SK-N-SH treated with all-trans-retinoic acid at 6 μM for 48 hours (cell line): ENCODE data around the gene EPS8.

Source experiments
- ATAC-seq: fragments of 200-7000 bp; cut with Tn5 transposase; 3 replicates; pipeline ENCODE4 v1.9.1; 2020; ENCODE audit warnings: mild to moderate bottlenecking, moderate library complexity
- BACH2 ChIP-seq: fragments of 250-450 bp; sonication (Bioruptor Pico); IDR thresholded peaks from 2 replicates; pipeline ENCODE4 v1.9.0; 2021; ENCODE audit warnings: mild to moderate bottlenecking, borderline replicate concordance
- CREB5 ChIP-seq: fragments of 250-450 bp; sonication (Bioruptor Pico); IDR thresholded peaks from 2 replicates; pipeline ENCODE4 v1.5.1; 2020; ENCODE audit warnings: low read depth, mild to moderate bottlenecking, moderate library complexity
- CSDC2 ChIP-seq: fragments of 250-450 bp; sonication (Bioruptor Pico); IDR thresholded peaks from 2 replicates; pipeline ENCODE4 v1.5.0; 2020; ENCODE audit warnings: mild to moderate bottlenecking, moderate library complexity
- ESRRG ChIP-seq: fragments of 250-450 bp; sonication (Bioruptor Pico); IDR thresholded peaks from 2 replicates; pipeline ENCODE4 v1.6.1; 2021; ENCODE audit warnings: mild to moderate bottlenecking
- ISL1 ChIP-seq: fragments of 250-450 bp; sonication (Bioruptor Pico); IDR thresholded peaks from 2 replicates; pipeline ENCODE4 v2.1.2; 2022; ENCODE audit warnings: mild to moderate bottlenecking, moderate library complexity
- OSR1 ChIP-seq: fragments of 250-450 bp; sonication (Bioruptor Pico); IDR thresholded peaks from 2 replicates; pipeline ENCODE4 v1.8.0; 2022; ENCODE audit warnings: moderate library complexity, mild to moderate bottlenecking, inconsistent platforms
- POU6F1 ChIP-seq: fragments of 250-450 bp; sonication (Bioruptor Pico); IDR thresholded peaks from 2 replicates; pipeline ENCODE4 v1.8.0; 2021; ENCODE audit warnings: low read depth, mild to moderate bottlenecking, moderate library complexity, borderline replicate concordance
- PPARA ChIP-seq: fragments of 250-450 bp; sonication (Bioruptor Pico); IDR thresholded peaks from 2 replicates; pipeline ENCODE4 v1.5.0; 2020; ENCODE audit warnings: mild to moderate bottlenecking, borderline replicate concordance
- TCF4 ChIP-seq: fragments of 250-450 bp; sonication (Bioruptor Pico); IDR thresholded peaks from 2 replicates; pipeline ENCODE4 v1.8.0; 2021; ENCODE audit warnings: mild to moderate bottlenecking, moderate library complexity, borderline replicate concordance
- TOX ChIP-seq: fragments of 250-450 bp; sonication (Bioruptor Pico); IDR thresholded peaks from 2 replicates; pipeline ENCODE4 v1.8.0; 2021; ENCODE audit warnings: mild to moderate bottlenecking, moderate library complexity, borderline replicate concordance
- ZFP30 ChIP-seq: fragments of 450-650 bp; formaldehyde crosslinking; IDR thresholded peaks from 2 replicates; pipeline ENCODE4 v1.5.0; 2022; ENCODE audit warnings: mild to moderate bottlenecking, moderate library complexity
- ZNF565 ChIP-seq: fragments of 450-650 bp; formaldehyde crosslinking; conservative IDR thresholded peaks from 2 replicates; pipeline ENCODE4 v1.5.0; 2020; ENCODE audit warnings: low read depth, mild to moderate bottlenecking, moderate library complexity
- ZNF8 ChIP-seq: fragments of 450-650 bp; formaldehyde crosslinking; IDR thresholded peaks from 2 replicates; pipeline ENCODE4 v1.5.0; 2020; ENCODE audit warnings: mild to moderate bottlenecking, moderate library complexity
- TF ChIP-seq, protein P1 (sequence below): fragments of 250-450 bp; sonication (Bioruptor Pico); IDR thresholded peaks from 2 replicates; pipeline ENCODE4 v1.8.0; 2020; ENCODE audit warnings: mild to moderate bottlenecking, moderate library complexity, borderline replicate concordance
- TF ChIP-seq, protein P2 (sequence below): fragments of 250-450 bp; sonication (Bioruptor Pico); IDR thresholded peaks from 2 replicates; pipeline ENCODE4 v1.5.0; 2020; ENCODE audit warnings: mild to moderate bottlenecking, moderate library complexity

EPS8 gene

DNA sequence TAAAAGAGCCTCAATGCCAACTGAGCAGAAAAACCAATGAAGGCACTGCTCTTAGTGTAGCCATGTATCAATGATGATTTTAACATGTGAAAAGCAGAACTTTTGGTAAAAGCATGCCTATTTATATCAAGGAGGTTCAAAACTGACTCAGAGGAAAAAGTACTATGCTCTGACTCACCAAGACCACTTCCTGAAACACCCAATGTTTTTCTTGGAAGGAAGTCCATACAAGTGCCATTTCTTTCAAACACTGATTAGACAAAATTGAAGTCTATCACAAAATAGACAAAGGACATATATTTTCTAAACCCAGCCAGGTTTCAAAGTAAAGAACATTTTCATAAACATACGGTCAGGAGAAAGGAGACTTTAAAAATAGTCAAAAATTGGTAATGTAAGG lies 88.6 kb downstream of the EPS8 start:
- TF ChIP-seq ISL1, result peak; percentile 46; the same call in 1 of the 2 replicates
- no peak for TF ChIP-seq ZFP30 (CRISPR knock-in tag)
- no peak for TF ChIP-seq ZNF565 (CRISPR knock-in tag)
- no peak for TF ChIP-seq TCF4
- TF ChIP-seq, all 23 proteins: peak for 1
- ATAC-seq, result peak; percentile 80

- TF ChIP-seq POU6F1, result no peak
- no peak for TF ChIP-seq ZNF565 (CRISPR knock-in tag)
- TF ChIP-seq OSR1 (CRISPR knock-in tag), result no peak
- no peak for TF ChIP-seq TOX (CRISPR knock-in tag)
- TF ChIP-seq, protein P1, sequence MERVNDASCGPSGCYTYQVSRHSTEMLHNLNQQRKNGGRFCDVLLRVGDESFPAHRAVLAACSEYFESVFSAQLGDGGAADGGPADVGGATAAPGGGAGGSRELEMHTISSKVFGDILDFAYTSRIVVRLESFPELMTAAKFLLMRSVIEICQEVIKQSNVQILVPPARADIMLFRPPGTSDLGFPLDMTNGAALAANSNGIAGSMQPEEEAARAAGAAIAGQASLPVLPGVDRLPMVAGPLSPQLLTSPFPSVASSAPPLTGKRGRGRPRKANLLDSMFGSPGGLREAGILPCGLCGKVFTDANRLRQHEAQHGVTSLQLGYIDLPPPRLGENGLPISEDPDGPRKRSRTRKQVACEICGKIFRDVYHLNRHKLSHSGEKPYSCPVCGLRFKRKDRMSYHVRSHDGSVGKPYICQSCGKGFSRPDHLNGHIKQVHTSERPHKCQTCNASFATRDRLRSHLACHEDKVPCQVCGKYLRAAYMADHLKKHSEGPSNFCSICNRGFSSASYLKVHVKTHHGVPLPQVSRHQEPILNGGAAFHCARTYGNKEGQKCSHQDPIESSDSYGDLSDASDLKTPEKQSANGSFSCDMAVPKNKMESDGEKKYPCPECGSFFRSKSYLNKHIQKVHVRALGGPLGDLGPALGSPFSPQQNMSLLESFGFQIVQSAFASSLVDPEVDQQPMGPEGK, result no peak
- no peak for TF ChIP-seq ESRRG (CRISPR knock-in tag)
- no peak for ATAC-seq
Observed at GRCh38 chr12:15699886-15700285, 89.3 kb downstream of the EPS8 start.

GRCh38 chr12:15698377-15698871 lies 90.8 kb downstream of the EPS8 start:
- no peak for ATAC-seq

DNA sequence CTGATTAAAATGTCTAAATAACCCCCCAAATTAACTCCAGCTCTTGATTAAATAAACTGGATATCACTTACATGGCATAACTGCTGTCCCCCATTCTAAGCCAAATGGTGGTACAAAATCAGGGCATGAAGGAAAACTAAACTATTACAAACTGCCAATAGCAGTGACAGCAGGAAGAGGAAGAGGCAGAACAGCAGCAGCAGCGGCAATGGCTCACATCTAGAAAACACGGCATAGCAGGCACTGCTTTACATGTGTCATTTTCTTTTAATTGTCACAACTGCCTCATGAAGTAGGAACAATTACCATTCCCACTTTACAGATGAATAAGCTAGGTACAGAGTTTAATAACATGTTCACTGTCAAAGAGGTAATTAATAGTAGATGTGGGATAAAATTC lies 92.0 kb downstream of the EPS8 start:
- no peak for ATAC-seq
- no peak for TF ChIP-seq POU6F1
- no peak for TF ChIP-seq ESRRG (CRISPR knock-in tag)
- no peak for TF ChIP-seq TCF4
- no peak for TF ChIP-seq CREB5 (CRISPR knock-in tag)
- no peak for TF ChIP-seq CSDC2 (CRISPR knock-in tag)
- TF ChIP-seq ZNF8 (CRISPR knock-in tag), result no peak
- TF ChIP-seq BACH2 (CRISPR knock-in tag), result no peak

More at GRCh38 chr12:15698377-15698871, 90.8 kb downstream of the EPS8 start:
- TF ChIP-seq CREB5 (CRISPR knock-in tag), result no peak
- no peak for TF ChIP-seq ZFP30 (CRISPR knock-in tag)
- TF ChIP-seq, protein P2, sequence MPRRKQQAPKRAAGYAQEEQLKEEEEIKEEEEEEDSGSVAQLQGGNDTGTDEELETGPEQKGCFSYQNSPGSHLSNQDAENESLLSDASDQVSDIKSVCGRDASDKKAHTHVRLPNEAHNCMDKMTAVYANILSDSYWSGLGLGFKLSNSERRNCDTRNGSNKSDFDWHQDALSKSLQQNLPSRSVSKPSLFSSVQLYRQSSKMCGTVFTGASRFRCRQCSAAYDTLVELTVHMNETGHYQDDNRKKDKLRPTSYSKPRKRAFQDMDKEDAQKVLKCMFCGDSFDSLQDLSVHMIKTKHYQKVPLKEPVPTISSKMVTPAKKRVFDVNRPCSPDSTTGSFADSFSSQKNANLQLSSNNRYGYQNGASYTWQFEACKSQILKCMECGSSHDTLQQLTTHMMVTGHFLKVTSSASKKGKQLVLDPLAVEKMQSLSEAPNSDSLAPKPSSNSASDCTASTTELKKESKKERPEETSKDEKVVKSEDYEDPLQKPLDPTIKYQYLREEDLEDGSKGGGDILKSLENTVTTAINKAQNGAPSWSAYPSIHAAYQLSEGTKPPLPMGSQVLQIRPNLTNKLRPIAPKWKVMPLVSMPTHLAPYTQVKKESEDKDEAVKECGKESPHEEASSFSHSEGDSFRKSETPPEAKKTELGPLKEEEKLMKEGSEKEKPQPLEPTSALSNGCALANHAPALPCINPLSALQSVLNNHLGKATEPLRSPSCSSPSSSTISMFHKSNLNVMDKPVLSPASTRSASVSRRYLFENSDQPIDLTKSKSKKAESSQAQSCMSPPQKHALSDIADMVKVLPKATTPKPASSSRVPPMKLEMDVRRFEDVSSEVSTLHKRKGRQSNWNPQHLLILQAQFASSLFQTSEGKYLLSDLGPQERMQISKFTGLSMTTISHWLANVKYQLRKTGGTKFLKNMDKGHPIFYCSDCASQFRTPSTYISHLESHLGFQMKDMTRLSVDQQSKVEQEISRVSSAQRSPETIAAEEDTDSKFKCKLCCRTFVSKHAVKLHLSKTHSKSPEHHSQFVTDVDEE (CRISPR knock-in tag), result no peak
- no peak for TF ChIP-seq PPARA (CRISPR knock-in tag)
